HepG2 (cell line): ENCODE data around the gene SEPTIN2. TPM values are rescaled to one million over a fixed set of nuclear protein-coding genes. Genes with fewer than 3 reads are reported as not detected.

Experiments
- CEBPB ChIP-seq: IDR thresholded peaks from 2 replicates; pipeline ENCODE4 v1.6.1; 2011; ENCODE audit warnings: low read depth, low read length, improper control_type of control experiment, borderline replicate concordance
- FOXP1 ChIP-seq, 2 experiments: fragments of 450-650 bp in 1 of 2; IDR thresholded peaks; 2 replicates each; pipeline ENCODE4 v1.6.1; 2017 to 2018; ENCODE audit warnings: antibody characterized with exemption in 1 of 2
- GATA4 ChIP-seq: sonication (generic); IDR thresholded peaks from 2 replicates; pipeline ENCODE4 v1.6.1; 2016; ENCODE audit warnings: antibody characterized with exemption, low read depth, borderline replicate concordance
- HIVEP1 ChIP-seq: sonication (generic); formaldehyde crosslinking; IDR thresholded peaks from 2 replicates; pipeline ENCODE4 v1.4.0; 2020; ENCODE audit warnings: mild to moderate bottlenecking, missing genetic modification reagents
- HNRNPUL1 ChIP-seq: fragments of 200-400 bp; formaldehyde crosslinking; IDR thresholded peaks from 2 replicates; pipeline ENCODE4 v1.6.1; 2017; ENCODE audit warnings: low read depth, mild to moderate bottlenecking, low read length, moderate library complexity
- MED8 ChIP-seq: sonication (generic); formaldehyde crosslinking; IDR thresholded peaks from 2 replicates; pipeline ENCODE4 v1.8.1; 2023; ENCODE audit warnings: mild to moderate bottlenecking, missing genetic modification reagents; ENCODE audit not compliant: insufficient replicate concordance
- MEIS2 ChIP-seq: sonication (generic); formaldehyde crosslinking; IDR thresholded peaks from 2 replicates; pipeline ENCODE4 v1.9.0; 2021; ENCODE audit warnings: mild to moderate bottlenecking, missing genetic modification reagents
- WIZ ChIP-seq: sonication (generic); formaldehyde crosslinking; IDR thresholded peaks from 2 replicates; pipeline ENCODE4 v1.5.1; 2020; ENCODE audit warnings: mild to moderate bottlenecking, missing genetic modification reagents
- ZNF234 ChIP-seq: sonication (generic); formaldehyde crosslinking; conservative IDR thresholded peaks from 2 replicates; pipeline ENCODE4 v1.5.1; 2020; ENCODE audit warnings: mild to moderate bottlenecking, missing genetic modification reagents
- ZNF777 ChIP-seq: sonication (generic); formaldehyde crosslinking; IDR thresholded peaks from 2 replicates; pipeline ENCODE4 v1.4.0; 2020; ENCODE audit warnings: missing genetic modification reagents
- polyA plus RNA-seq, 8 experiments: library from polyadenylated mRNA; depleted of rRNA in 3 of 8; stranded (reverse) in 7 of 8; unstranded in 1 of 8; fragments of >200 nt; fragmentation: Illumina TruSeq in 4 of 8; extraction: Trizol in 4 of 8; gene quantifications; 2 replicates each; pipeline versions ENCODE4 v1.2.1 to v1.2.3, GENCODE V29; 2011 to 2016; ENCODE audit warnings: low read depth in 4 of 8, missing spikeins in 1 of 8, mixed read lengths in 1 of 8; ENCODE audit not compliant: insufficient read depth in 1 of 8
- total RNA-seq, 5 experiments: library from RNA; depleted of rRNA; stranded (reverse); fragments of >200 nt; fragmentation: Illumina TruSeq; extraction: Trizol; gene quantifications; 2 replicates each; pipeline ENCODE4 v1.2.3, GENCODE V29; 2016; ENCODE audit warnings: low read depth in 1 of 5
- TF ChIP-seq, protein P1 (sequence below): sonication (generic); formaldehyde crosslinking; IDR thresholded peaks from 2 replicates; pipeline ENCODE4 v1.8.0; 2022; ENCODE audit warnings: missing genetic modification reagents, mild to moderate bottlenecking, borderline replicate concordance
- TF ChIP-seq, protein P2 (sequence below): sonication (generic); formaldehyde crosslinking; IDR thresholded peaks from 2 replicates; pipeline ENCODE4 v1.4.0; 2020; ENCODE audit warnings: missing genetic modification reagents
- TF ChIP-seq, protein P3 (sequence below): sonication (generic); formaldehyde crosslinking; IDR thresholded peaks from 2 replicates; pipeline ENCODE4 v1.8.0; 2022; ENCODE audit warnings: missing genetic modification reagents, low read depth, mild to moderate bottlenecking, borderline replicate concordance
- TF ChIP-seq, protein P4 (sequence below): sonication (generic); formaldehyde crosslinking; conservative IDR thresholded peaks from 2 replicates; pipeline ENCODE4 v1.4.0; 2020; ENCODE audit warnings: missing genetic modification reagents
- TF ChIP-seq, protein P5 (sequence below): sonication (generic); formaldehyde crosslinking; IDR thresholded peaks from 2 replicates; pipeline ENCODE4 v1.4.0; 2020; ENCODE audit warnings: low read depth, mild to moderate bottlenecking, missing genetic modification reagents
- TF ChIP-seq, protein P6 (sequence below): sonication (generic); formaldehyde crosslinking; IDR thresholded peaks from 2 replicates; pipeline ENCODE4 v1.4.0; 2020; ENCODE audit warnings: missing genetic modification reagents, mild to moderate bottlenecking, borderline replicate concordance

SEPTIN2 gene
- total and polyA plus RNA-seq, 2 of the 13 experiments (the other 11 are each of a cell fraction or from before 2014, with no cell fraction given): 493 to 733 TPM

DNA sequence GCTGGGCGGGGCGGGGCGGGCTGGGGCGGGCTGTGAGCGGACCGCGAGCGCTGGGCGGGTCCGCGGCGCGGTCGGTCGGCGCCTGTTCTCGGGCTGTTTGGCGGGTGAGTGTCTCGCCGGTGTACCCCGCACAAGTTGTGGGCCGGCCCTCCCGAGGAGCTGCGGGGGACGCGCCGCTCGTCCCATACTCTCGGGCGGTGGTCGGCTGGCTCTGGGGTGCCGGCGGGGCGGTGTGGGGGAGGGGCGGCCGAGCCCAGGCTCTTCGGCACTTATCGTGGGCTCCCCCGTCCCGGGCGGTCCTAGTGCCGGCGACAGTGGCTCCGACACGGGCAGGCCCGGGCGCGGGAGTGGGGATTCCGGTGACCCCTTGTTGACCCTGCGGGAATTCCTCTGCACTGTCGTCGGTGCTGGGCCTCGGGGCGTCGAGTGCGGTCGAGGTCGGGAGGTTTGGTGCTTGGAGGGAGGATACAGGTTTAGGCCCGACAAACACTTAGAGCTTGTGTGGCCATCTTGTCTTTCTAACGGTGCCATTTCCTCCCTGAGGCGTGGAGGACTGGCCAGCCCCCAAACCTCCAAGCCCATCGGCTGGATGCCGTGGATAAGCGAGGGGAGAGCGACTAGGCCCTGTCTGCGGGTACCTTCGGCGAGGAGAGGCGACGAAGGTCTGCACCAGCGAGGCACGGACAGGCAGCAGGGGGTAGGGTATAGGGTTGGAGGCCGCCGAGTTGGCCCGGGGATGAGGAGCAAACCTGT lies at the start of gene SEPTIN2 (continued):
- TF ChIP-seq, protein P1, sequence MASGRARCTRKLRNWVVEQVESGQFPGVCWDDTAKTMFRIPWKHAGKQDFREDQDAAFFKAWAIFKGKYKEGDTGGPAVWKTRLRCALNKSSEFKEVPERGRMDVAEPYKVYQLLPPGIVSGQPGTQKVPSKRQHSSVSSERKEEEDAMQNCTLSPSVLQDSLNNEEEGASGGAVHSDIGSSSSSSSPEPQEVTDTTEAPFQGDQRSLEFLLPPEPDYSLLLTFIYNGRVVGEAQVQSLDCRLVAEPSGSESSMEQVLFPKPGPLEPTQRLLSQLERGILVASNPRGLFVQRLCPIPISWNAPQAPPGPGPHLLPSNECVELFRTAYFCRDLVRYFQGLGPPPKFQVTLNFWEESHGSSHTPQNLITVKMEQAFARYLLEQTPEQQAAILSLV (CRISPR knock-in tag): no peak
- TF ChIP-seq, protein P2, sequence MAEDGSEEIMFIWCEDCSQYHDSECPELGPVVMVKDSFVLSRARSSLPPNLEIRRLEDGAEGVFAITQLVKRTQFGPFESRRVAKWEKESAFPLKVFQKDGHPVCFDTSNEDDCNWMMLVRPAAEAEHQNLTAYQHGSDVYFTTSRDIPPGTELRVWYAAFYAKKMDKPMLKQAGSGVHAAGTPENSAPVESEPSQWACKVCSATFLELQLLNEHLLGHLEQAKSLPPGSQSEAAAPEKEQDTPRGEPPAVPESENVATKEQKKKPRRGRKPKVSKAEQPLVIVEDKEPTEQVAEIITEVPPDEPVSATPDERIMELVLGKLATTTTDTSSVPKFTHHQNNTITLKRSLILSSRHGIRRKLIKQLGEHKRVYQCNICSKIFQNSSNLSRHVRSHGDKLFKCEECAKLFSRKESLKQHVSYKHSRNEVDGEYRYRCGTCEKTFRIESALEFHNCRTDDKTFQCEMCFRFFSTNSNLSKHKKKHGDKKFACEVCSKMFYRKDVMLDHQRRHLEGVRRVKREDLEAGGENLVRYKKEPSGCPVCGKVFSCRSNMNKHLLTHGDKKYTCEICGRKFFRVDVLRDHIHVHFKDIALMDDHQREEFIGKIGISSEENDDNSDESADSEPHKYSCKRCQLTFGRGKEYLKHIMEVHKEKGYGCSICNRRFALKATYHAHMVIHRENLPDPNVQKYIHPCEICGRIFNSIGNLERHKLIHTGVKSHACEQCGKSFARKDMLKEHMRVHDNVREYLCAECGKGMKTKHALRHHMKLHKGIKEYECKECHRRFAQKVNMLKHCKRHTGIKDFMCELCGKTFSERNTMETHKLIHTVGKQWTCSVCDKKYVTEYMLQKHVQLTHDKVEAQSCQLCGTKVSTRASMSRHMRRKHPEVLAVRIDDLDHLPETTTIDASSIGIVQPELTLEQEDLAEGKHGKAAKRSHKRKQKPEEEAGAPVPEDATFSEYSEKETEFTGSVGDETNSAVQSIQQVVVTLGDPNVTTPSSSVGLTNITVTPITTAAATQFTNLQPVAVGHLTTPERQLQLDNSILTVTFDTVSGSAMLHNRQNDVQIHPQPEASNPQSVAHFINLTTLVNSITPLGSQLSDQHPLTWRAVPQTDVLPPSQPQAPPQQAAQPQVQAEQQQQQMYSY (CRISPR knock-in tag): peak; percentile 59
- TF ChIP-seq, protein P3, sequence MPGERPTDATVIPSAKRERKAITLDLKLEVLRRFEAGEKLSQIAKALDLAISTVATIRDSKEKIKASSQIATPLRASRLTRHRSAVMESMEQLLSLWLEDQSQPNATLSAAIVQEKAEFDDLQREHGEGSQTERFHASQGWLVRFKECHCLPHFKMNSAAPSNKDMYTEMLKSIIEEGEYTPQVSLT (CRISPR knock-in tag): no peak
- TF ChIP-seq, protein P4, sequence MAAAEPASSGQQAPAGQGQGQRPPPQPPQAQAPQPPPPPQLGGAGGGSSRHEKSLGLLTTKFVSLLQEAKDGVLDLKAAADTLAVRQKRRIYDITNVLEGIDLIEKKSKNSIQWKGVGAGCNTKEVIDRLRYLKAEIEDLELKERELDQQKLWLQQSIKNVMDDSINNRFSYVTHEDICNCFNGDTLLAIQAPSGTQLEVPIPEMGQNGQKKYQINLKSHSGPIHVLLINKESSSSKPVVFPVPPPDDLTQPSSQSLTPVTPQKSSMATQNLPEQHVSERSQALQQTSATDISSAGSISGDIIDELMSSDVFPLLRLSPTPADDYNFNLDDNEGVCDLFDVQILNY (CRISPR knock-in tag): no peak; the same call in 1 of the 2 replicates
- TF ChIP-seq, protein P5, sequence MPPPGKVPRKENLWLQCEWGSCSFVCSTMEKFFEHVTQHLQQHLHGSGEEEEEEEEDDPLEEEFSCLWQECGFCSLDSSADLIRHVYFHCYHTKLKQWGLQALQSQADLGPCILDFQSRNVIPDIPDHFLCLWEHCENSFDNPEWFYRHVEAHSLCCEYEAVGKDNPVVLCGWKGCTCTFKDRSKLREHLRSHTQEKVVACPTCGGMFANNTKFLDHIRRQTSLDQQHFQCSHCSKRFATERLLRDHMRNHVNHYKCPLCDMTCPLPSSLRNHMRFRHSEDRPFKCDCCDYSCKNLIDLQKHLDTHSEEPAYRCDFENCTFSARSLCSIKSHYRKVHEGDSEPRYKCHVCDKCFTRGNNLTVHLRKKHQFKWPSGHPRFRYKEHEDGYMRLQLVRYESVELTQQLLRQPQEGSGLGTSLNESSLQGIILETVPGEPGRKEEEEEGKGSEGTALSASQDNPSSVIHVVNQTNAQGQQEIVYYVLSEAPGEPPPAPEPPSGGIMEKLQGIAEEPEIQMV (CRISPR knock-in tag): peak; percentile 50
- TF ChIP-seq HIVEP1 (peak; percentile 88), MEIS2 (CRISPR knock-in tag) (peak; percentile 58; the same call in 1 of the 2 replicates), HNRNPUL1 (no peak), ZNF777 (CRISPR knock-in tag) (peak; percentile 78), ZNF234 (CRISPR knock-in tag) (peak; percentile 77; the same call in 1 of the 2 replicates), FOXP1 (IDR thresholded peaks at IDR 0.05) (no peak), FOXP1 (CRISPR knock-in tag; IDR thresholded peaks at IDR 0.05) (no peak), GATA4 (peak; percentile 41), CEBPB (no peak), WIZ (CRISPR knock-in tag) (no peak), MED8 (CRISPR knock-in tag) (no peak)
- TF ChIP-seq, protein P6, sequence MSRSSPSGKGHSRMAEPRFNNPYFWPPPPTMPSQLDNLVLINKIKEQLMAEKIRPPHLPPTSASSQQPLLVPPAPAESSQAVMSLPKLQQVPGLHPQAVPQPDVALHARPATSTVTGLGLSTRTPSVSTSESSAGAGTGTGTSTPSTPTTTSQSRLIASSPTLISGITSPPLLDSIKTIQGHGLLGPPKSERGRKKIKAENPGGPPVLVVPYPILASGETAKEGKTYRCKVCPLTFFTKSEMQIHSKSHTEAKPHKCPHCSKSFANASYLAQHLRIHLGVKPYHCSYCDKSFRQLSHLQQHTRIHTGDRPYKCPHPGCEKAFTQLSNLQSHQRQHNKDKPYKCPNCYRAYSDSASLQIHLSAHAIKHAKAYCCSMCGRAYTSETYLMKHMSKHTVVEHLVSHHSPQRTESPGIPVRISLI (CRISPR knock-in tag): no peak
